GM18519 (cell line): Measurements from ENCODE around the gene ZBTB45.
"Not testable (repeated sequence)": the region's sequence is repeated elsewhere in the genome, so short reads cannot be mapped to it uniquely, and the experiment has no call there.

ENCODE experiments used
- ATAC-seq: cut with Tn5 transposase; IDR thresholded peaks from one replicate; pipeline ENCODE4 v1.9.1; 2021; ENCODE audit warnings: mild to moderate bottlenecking, moderate library complexity; ENCODE audit not compliant: unreplicated experiment, low FRiP score

Gene ZBTB45

GRCh38 chr19:58513213-58513693 lies 6.4 kb downstream of the ZBTB45 start:
- no peak for ATAC-seq

DNA sequence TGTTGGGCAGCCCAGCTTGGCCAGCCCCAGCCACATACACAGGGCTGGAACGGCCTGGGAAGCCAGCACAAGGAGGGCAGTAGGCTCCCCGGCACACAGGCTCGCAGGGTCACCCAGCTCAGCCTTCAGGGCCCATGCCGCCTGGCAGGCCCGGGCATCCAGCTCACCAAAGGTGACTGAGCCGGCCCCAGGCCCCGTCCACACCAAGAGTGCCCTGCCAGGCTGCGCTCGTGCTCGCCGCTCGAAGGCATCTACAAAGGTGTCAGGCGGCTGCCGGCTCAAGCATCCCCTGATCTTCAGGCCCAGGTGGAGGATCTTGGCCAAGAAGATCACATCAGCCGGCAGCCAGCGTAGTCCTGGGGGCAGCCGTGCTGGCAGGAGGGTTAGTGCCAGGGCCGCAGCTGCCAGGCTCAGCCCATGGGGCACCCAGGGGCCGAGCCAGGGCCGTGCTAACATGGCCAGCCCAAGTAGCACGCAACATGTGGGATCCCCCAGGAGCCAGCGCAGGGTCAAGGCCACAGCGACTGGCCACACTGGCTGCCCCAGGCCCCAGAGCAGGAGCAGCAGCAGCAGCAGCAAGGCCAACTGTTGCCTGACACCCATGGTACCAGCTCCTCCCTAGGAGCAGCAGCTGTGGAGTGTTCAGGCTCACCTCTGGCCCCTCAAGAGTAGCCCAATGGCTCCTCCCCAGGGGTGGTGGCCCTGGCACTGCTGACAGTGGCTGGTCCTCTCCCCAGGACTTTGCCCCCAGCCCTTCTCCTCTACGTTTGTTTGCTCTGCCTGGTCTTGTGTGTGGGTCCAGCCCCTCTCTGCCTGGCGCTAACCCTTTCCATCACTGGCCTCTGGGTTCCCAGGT lies 8.0 kb downstream of the ZBTB45 start, which contains the start of gene SLC27A5:
Gene SLC27A5, minus strand, starts transcription at position 640 of the 856 bp plus-strand sequence. Its CDS starts 37 bp downstream, at position 603.
- no peak for ATAC-seq

GRCh38 chr19:58510084-58510862 lies 9.3 kb downstream of the ZBTB45 start:
- no peak for ATAC-seq

GRCh38 chr19:58509731-58510083 lies 9.9 kb downstream of the ZBTB45 start:
- ATAC-seq = no peak

DNA sequence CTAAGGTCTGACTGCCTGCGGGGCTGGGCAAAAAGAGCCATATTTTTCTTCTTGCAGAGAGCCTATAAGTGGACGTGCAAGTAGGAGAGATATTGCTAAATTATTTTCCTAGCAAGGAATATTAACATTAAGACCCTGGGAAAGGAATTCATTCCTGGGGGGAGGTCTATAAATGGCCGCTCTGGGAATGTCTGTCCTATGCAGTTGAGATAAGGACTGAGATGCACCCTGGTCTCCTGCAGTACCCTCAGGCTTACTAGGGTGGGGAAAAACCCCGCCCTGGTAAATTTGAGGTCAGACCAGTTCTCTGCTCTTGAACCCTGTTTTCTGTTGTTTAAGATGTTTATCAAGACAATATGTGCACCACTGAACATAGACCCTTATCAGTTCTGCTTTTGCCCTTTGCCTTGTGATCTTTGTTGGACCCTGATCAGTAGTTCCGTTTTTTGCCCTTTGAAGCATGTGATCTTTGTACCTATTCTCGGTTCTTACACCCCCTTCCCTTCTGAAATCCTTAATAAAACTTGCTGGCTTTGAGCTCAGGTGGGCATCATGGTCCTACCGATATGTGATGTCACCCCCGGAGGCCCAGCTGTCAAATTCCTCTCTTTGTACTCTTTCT lies 11.9 kb downstream of the ZBTB45 start:
- not testable (repeated sequence) for ATAC-seq

GRCh38 chr19:58500242-58500641 lies 19.4 kb downstream of the ZBTB45 start:
- ATAC-seq = no peak

GRCh38 chr19:58499021-58499927 lies 20.3 kb downstream of the ZBTB45 start:
- peak; percentile 62 for ATAC-seq

DNA sequence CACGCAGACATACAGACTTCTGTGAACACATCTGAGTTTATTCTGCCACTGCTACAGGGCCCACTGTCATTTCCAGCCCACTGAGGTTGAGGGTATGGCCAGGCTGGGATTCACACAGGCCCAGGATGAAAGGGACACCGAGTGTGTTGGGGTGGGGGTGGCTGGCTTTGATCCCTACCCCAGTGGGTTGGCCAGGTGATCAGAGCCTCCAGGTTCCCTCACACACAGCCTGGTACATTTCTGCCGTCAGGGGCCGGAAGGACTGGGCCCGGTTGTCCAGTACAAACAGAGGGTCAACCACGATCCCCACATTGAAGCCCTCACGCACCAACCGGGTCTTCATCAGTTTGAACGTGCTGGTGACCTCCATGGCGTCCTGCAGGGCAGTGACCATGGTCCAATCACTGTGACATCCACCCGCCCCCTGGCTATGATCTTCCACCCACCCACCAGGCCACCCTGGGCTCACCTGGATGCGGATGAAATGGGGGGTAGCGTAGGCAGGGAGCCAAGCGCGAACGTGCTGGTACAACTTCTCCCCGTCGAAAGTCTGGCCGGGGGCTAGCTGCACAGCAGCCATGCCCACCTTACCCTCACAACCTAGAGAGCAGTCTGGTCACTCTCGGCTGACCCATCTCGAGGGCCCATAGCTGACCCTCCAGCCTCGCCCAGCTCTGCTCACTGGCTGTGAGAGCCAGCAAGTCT lies 21.1 kb downstream of the ZBTB45 start:
- ATAC-seq = no peak

DNA sequence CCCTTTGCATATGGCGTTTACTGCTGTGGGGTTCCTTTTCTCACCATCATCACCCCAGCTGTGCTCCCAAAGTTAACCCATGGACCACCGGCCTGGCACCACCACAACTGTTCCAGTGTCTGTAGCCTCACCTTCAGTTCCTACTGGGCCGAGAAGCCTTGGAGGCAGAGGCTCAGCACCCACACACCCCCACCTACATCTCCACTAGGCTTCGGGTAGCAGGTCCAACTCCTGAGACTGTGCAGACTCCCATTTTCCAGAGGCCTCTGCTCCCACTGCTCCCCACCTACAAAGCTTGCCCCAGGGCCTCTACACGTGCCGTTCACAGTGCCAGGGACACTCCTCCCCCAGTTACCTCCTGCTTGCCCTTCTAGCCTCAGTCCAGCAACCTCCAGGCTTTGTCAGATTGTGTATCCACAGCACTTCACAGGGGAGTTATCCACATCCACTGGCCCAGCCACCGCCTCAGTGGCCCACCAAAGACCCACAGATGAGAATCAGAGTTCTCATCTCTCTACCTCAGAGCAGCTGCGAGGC lies 21.9 kb downstream of the ZBTB45 start:
- no peak for ATAC-seq

- no peak for ATAC-seq
Measured at GRCh38 chr19:58492265-58492664, 27.3 kb downstream of the ZBTB45 start.

DNA sequence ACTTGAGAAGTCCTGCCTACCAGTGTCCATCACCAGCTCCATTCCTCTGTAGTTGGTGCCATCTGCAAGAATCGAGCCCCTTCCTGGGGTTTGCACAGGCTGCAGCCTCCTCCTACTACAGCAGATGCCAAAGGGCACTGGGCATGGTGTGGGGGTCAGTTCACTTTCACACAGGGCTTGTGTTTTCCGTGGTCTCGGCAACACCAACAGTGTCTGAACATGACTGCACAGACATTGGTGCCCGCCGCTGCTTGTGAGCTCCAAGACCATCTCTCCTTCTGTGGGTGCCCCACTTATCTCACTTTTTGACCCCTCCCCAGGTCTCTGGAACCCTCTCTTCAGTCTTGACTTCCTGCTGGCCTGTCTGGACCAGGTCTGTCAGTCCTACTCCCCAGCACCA lies 28.2 kb downstream of the ZBTB45 start:
- no peak for ATAC-seq

DNA sequence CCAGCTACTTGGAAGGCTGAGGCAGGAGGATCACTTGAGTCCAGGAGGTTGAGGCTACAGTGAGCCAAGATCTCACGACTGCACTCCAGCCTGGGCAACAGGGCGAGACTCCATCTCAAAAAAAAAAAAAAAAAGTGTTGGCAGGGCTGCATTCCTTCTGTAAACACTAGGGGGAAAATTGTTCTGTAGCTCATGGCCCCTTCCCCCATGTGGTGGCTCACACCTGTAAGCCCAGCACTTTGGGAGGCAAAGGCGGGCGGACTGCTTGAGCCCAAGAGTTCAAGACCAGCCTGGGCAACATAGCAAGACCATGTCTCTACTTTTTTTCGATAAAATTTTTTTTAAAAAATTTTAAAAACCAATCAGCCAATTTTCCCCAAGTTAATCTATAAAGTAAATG lies 35.3 kb downstream of the ZBTB45 start:
- not testable (repeated sequence) for ATAC-seq

DNA sequence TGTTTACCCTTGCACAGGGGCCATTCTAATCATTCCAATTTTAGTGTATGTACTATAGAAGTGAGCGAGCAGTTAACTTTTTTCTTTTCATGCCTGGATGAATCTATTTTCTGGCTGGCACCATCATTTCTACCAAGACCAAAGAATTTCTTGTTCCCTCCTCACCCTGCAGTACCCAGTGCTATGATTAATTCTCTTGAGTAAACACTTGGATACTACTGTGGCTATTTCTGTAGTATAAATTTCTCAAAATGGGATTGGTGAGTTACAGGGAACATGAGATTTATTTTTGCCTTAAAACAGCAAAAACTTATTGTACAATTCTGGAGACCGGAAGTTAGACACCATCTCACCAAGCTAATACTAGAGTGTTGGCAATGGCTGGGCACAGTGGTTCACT lies 35.8 kb downstream of the ZBTB45 start:
- no peak for ATAC-seq

- ATAC-seq = no peak
Measured at GRCh38 chr19:58482372-58482771, 37.2 kb downstream of the ZBTB45 start.

- no peak for ATAC-seq
Measured at GRCh38 chr19:58480831-58481230, 38.8 kb downstream of the ZBTB45 start.

DNA sequence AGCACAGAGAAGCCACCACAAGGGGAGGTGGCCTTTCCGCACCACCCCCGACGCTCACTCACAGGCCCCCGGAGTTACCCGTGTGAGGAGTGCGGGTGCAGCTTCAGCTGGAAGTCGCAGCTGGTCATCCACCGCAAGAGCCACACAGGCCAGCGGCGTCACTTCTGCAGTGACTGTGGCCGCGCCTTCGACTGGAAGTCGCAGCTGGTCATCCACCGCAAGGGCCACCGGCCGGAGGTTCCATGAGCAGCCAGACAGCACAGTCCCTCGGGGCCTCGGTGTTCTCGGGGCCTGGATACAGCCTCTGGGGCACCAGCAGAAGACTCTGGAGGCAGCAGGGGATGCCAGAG lies 39.2 kb downstream of the ZBTB45 start:
- no peak for ATAC-seq

GRCh38 chr19:58479736-58480480 lies 39.7 kb downstream of the ZBTB45 start:
- no peak for ATAC-seq

DNA sequence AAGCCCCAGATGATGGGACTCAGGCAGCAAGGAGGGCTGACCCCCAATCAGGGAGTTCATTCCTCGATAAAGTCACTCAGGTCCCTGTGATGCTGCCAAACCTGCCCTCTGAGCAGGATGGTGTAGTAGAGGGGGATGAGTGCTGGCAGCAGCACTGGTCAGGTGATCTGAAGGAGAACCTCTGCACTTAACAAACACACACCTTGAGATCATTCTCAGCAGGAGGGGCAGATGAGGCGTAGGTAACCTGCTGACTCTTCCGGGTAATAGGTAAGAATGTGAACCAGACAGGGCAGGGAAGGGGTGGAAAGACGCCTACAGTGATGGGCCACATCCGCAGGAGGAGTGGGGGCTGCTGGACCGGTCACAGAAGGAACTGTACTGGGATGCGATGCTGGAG lies 40.3 kb downstream of the ZBTB45 start:
- ATAC-seq = no peak

GRCh38 chr19:58477871-58478270 lies 41.7 kb downstream of the ZBTB45 start:
- no peak for ATAC-seq
